Measurements from ENCODE around the gene ZNF221. TPM values are rescaled to one million over a fixed set of nuclear protein-coding genes. Genes with fewer than 3 reads are reported as not detected.

Gene ZNF221
- total and polyA plus RNA-seq, 2 donors (not counting 3 experiments of a cell fraction or from before 2014, with no cell fraction given) = 1.4 to 4.2 TPM

- H3K9me3 ChIP-seq (replicated peaks; ENCODE audit: control insufficient read depth, insufficient read depth, low read length) = no peaks in the 10 kb centered on the region
- H3K36me3 ChIP-seq (ENCODE audit: control insufficient read depth in 2 of 2, extremely low read depth in 1 of 2, insufficient read depth in 2 of 2, low read length in 2 of 2) = peaks cover 0 to 2% of the 10 kb centered on the region in 2 experiments
- peaks cover 5% of the 10 kb centered on the region for H3K79me2 ChIP-seq (ENCODE audit: control insufficient read depth, insufficient read depth, low read length)
- TSS peak; percentile 30 for BruUV-seq (replicated peaks)
- no peaks in the 10 kb centered on the region for H3K27me3 ChIP-seq (ENCODE audit: control insufficient read depth in 2 of 2, insufficient read depth in 2 of 2, low read length in 2 of 2)
- CTCF ChIA-PET = interaction anchor here (0.6 to 1.9 kb wide), 19 partner anchors 9 to 277 kb away, joined by 3 to 35 read pairs (median 3); partner anchors contain the start of genes ZNF221, ZNF224, ZNF225 and ZNF227
- H2AFZ ChIP-seq (ENCODE audit: low read depth, low read length) = peak within 1 kb of the TSS; percentile 72
- H3K4me3 ChIP-seq (replicated peaks in 1 of 3; ENCODE audit: insufficient read depth in 1 of 3, low read depth in 1 of 3, low read length in 3 of 3) = peak within 1 kb of the TSS; percentile 43 to 94 (median 71)
- TF ChIP-seq GATA2 (IDR thresholded peaks at IDR 0.05; ENCODE audit: insufficient read depth, insufficient read length, low read depth, low read length) = no peak
- TF ChIP-seq POLR2AphosphoS5 (IDR thresholded peaks at IDR 0.05; ENCODE audit: insufficient read depth, low read depth, low read length) = peak; percentile 55
- TF ChIP-seq POLR2A (IDR thresholded peaks at IDR 0.05; ENCODE audit: low read depth, low read length) = peak; percentile 53
- TF ChIP-seq MYC (IDR thresholded peaks at IDR 0.05; ENCODE audit: low read depth, low read length) = no peak
- no peak for TF ChIP-seq FOS (IDR thresholded peaks at IDR 0.05; ENCODE audit: borderline replicate concordance, insufficient read depth, low read length)
- no peak for TF ChIP-seq JUN (IDR thresholded peaks at IDR 0.05; ENCODE audit: borderline replicate concordance, insufficient read depth, insufficient read length, low read depth)
- POLR2A ChIA-PET = interaction anchor here (0.7 to 1.3 kb wide), 3 partner anchors 16 to 401 kb away, joined by 3 to 8 read pairs (median 4); partner anchors contain the start of gene ZNF221
- dilution Hi-C loops (cut with MboI; ENCODE audit: extremely low pct_ligation_motif_present, low sequenced_read_pairs) = no loop called here
- H4K20me1 ChIP-seq (replicated peaks; ENCODE audit: control insufficient read depth, extremely low read depth, insufficient read depth, low read length) = no peaks in the 10 kb centered on the region
- no peaks in the 10 kb centered on the region for H3K9me1 ChIP-seq (replicated peaks; ENCODE audit: control insufficient read depth, extremely low read depth, insufficient read depth, low read length)
- H3K27ac ChIP-seq (ENCODE audit: insufficient read depth, low read depth, low read length) = peak within 1 kb of the TSS; percentile 26
- FAIRE-seq (peak; percentile 96), DNase-seq (ENCODE audit: low read depth, low spot score) (peak; percentile 93)
- H3K9ac ChIP-seq (replicated peaks; ENCODE audit: extremely low read depth, insufficient read depth, low read length) = peak within 1 kb of the TSS; percentile 46
- intact Hi-C loops (cut with micrococcal nuclease) = loop anchor here (1.0 to 5.0 kb wide), 8 partner anchors 16 to 277 kb away; partner anchors contain the start of genes ZNF155, ZNF221, ZNF224 and ZNF225
- H3K4me2 ChIP-seq (ENCODE audit: insufficient read depth, low read length) = peak within 1 kb of the TSS; percentile 100
- peaks cover 13% of the 10 kb centered on the region for H3K4me1 ChIP-seq (ENCODE audit: control insufficient read depth, extremely low read depth, insufficient read depth, low read length)
These were observed 15.9 kb upstream of the ZNF221 start, which contains the start of gene ZNF45 for GRCh38 chr19:43934985-43935708. Gene ZNF45, minus strand, starts transcription at chr19:43935282. Its CDS starts 13,097 bp downstream, at chr19:43922185.
